ENCODE results near the gene TMPRSS2.

GRCh38 chr21:41491412-41491811 lies 16.5 kb downstream of the TMPRSS2 start:
- no peak for TF ChIP-seq GATA3 (IDR thresholded peaks at IDR 0.05; ENCODE audit: low read depth, low read length)
- TF ChIP-seq GATA2 (IDR thresholded peaks at IDR 0.05; ENCODE audit: low read depth, low read length), result no peak

All from SH-SY5Y (cell line).